ENCODE data around the gene RASGRP3. TPM values are rescaled to one million over a fixed set of nuclear protein-coding genes. Genes with fewer than 3 reads are reported as not detected.

The RASGRP3 gene
- total and polyA plus RNA-seq, 2 donors (not counting 3 experiments of a cell fraction or from before 2014, with no cell fraction given) = 16.0 to 39.6 TPM

- no peaks in the 10 kb centered on the region for H3K9me3 ChIP-seq (replicated peaks; ENCODE audit: control insufficient read depth, insufficient read depth, low read length)
- FAIRE-seq (no peak), DNase-seq (ENCODE audit: low read depth, low spot score) (no peak)
- BruUV-seq (replicated peaks) = no TSS peak
- dilution Hi-C loops (cut with MboI; ENCODE audit: extremely low pct_ligation_motif_present, low sequenced_read_pairs) (no loop called here), intact Hi-C loops (cut with micrococcal nuclease) (no loop called here)
- H3K9ac ChIP-seq (replicated peaks; ENCODE audit: extremely low read depth, insufficient read depth, low read length) = no peak overlapping the region
- H4K20me1 ChIP-seq (replicated peaks; ENCODE audit: control insufficient read depth, extremely low read depth, insufficient read depth, low read length) = no peaks in the 10 kb centered on the region
- H3K36me3 ChIP-seq (ENCODE audit: control insufficient read depth in 2 of 2, extremely low read depth in 1 of 2, insufficient read depth in 2 of 2, low read length in 2 of 2) = no peaks in the 10 kb centered on the region
- no peaks in the 10 kb centered on the region for H3K9me1 ChIP-seq (replicated peaks; ENCODE audit: control insufficient read depth, extremely low read depth, insufficient read depth, low read length)
- H2AFZ ChIP-seq (ENCODE audit: low read depth, low read length) = no peak overlapping the region
- CTCF ChIA-PET = no interaction called here
- H3K27ac ChIP-seq (ENCODE audit: insufficient read depth, low read depth, low read length) = no peak overlapping the region
- H3K27me3 ChIP-seq (ENCODE audit: control insufficient read depth in 2 of 2, insufficient read depth in 2 of 2, low read length in 2 of 2) = peaks cover 5 to 13% of the 10 kb centered on the region in 2 experiments
- H3K4me3 ChIP-seq (replicated peaks in 1 of 3; ENCODE audit: insufficient read depth in 1 of 3, low read depth in 1 of 3, low read length in 3 of 3) = no peak overlapping the region
- TF ChIP-seq MYC (IDR thresholded peaks at IDR 0.05; ENCODE audit: low read depth, low read length) = no peak
- TF ChIP-seq POLR2AphosphoS5 (IDR thresholded peaks at IDR 0.05; ENCODE audit: insufficient read depth, low read depth, low read length) = no peak
- TF ChIP-seq CTCF (IDR thresholded peaks at IDR 0.05; ENCODE audit: extremely low read depth in 1 of 2, insufficient read depth in 1 of 2, low read depth in 1 of 2, low read length in 2 of 2) = no peak
- TF ChIP-seq JUN (IDR thresholded peaks at IDR 0.05; ENCODE audit: borderline replicate concordance, insufficient read depth, insufficient read length, low read depth) = no peak
- no peak for TF ChIP-seq GATA2 (IDR thresholded peaks at IDR 0.05; ENCODE audit: insufficient read depth, insufficient read length, low read depth, low read length)
- TF ChIP-seq MAX (IDR thresholded peaks at IDR 0.05; ENCODE audit: insufficient read depth, insufficient read length) = no peak
- no peak for TF ChIP-seq FOS (IDR thresholded peaks at IDR 0.05; ENCODE audit: borderline replicate concordance, insufficient read depth, low read length)
- TF ChIP-seq POLR2A (IDR thresholded peaks at IDR 0.05; ENCODE audit: low read depth, low read length) = no peak
- no peak for TF ChIP-seq EZH2 (IDR thresholded peaks at IDR 0.05; ENCODE audit: borderline replicate concordance, low read depth, low read length, severe bottlenecking)
- H3K4me1 ChIP-seq (ENCODE audit: control insufficient read depth, extremely low read depth, insufficient read depth, low read length) = peaks cover 29% of the 10 kb centered on the region
- H3K79me2 ChIP-seq (ENCODE audit: control insufficient read depth, insufficient read depth, low read length) = no peaks in the 10 kb centered on the region
- no peak overlapping the region for H3K4me2 ChIP-seq (ENCODE audit: insufficient read depth, low read length)
- POLR2A ChIA-PET = no interaction called here
These were observed 22.0 kb downstream of the RASGRP3 start for GRCh38 chr2:33498291-33498956.

Measured in endothelial cell of umbilical vein (primary cell).